Fibroblast of lung (primary cell): ENCODE data around the gene PMS2.

Source experiments
- EZH2 ChIP-seq: IDR thresholded peaks from 2 replicates; pipeline ENCODE4 v1.5.1; 2012; ENCODE audit warnings: low read length, control low read depth, mild to moderate bottlenecking; ENCODE audit errors: missing control alignments
- TF ChIP-seq, protein P1 (sequence below), 2 donors: IDR thresholded peaks in 1 of 2; conservative IDR thresholded peaks in 1 of 2; 1 replicate in 1 of 2; 2 replicates in 1 of 2; pipeline ENCODE4 v1.5.1; 2011 to 2012; ENCODE audit warnings: low read length in 2 of 2, control low read depth in 1 of 2, inconsistent platforms in 1 of 2, low read depth in 1 of 2, mild to moderate bottlenecking in 1 of 2

DNA sequence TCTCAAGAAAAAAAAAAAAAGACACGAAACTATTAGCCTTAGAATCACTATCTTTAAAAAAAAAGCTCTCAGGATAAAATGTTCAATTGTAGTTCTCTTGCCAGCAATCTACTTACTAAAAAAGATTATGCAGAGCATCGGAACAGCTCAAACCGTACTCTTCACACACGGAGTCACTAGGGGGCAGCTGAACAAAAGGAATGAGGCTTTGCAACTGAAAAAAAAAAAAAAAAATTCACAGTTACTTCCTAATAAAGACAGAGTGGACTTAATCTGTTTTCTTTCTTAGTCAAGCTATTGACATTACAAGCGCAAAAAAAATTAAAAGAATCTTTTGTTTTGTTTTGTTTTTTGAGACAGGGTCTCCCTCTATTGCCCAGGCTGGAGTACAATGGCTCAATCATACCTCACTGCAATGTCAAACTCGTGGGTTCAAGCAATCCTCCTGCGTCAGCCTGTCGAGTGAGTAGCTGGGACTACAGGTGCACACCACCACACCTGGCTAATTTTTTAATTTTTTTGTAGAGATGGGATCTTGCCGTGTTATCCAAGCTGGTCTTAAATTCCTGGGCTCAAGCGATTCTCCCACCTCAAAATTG lies 11.5 kb downstream of the PMS2 start:
- TF ChIP-seq, protein P1, sequence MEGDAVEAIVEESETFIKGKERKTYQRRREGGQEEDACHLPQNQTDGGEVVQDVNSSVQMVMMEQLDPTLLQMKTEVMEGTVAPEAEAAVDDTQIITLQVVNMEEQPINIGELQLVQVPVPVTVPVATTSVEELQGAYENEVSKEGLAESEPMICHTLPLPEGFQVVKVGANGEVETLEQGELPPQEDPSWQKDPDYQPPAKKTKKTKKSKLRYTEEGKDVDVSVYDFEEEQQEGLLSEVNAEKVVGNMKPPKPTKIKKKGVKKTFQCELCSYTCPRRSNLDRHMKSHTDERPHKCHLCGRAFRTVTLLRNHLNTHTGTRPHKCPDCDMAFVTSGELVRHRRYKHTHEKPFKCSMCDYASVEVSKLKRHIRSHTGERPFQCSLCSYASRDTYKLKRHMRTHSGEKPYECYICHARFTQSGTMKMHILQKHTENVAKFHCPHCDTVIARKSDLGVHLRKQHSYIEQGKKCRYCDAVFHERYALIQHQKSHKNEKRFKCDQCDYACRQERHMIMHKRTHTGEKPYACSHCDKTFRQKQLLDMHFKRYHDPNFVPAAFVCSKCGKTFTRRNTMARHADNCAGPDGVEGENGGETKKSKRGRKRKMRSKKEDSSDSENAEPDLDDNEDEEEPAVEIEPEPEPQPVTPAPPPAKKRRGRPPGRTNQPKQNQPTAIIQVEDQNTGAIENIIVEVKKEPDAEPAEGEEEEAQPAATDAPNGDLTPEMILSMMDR (conservative IDR thresholded peaks at IDR 0.05 in 1 of 2, IDR thresholded peaks at IDR 0.05 in 1 of 2; ENCODE audit: low read depth in 1 of 2, low read length in 2 of 2): peak; percentile 58 to 74
- TF ChIP-seq EZH2: no peak
